Activated CD8-positive, alpha-beta memory T cell treated with anti-CD3 and anti-CD28 coated beads for 36 hours (primary cell): ENCODE data around the gene RNF103. TPM values are rescaled to one million over a fixed set of nuclear protein-coding genes. Genes with fewer than 3 reads are reported as not detected.
"Not testable (repeated sequence)": the region's sequence is repeated elsewhere in the genome, so short reads cannot be mapped to it uniquely, and the experiment has no call there.

Source experiments
- CTCF ChIA-PET: fragments of 350-600 bp; sonication (Branson Sonifier 250); formaldehyde crosslinking; loops from one replicate; lab custom pipeline; 2021; ENCODE audit warnings: antibody characterized with exemption; lab: Charles Lee
- POLR2A ChIA-PET: fragments of 350-600 bp; sonication (Branson Sonifier 250); formaldehyde crosslinking; loops from one replicate; lab custom pipeline; 2021; ENCODE audit warnings: antibody characterized with exemption; lab: Charles Lee
- total RNA-seq, 2 experiments: library from RNA; stranded (reverse); gene quantifications; one replicate each; pipeline ENCODE4 v1.2.3, GENCODE V29; 2021

Gene RNF103
- total RNA-seq, 2 experiments from 2014 or later, result 11.6 to 11.8 TPM

DNA sequence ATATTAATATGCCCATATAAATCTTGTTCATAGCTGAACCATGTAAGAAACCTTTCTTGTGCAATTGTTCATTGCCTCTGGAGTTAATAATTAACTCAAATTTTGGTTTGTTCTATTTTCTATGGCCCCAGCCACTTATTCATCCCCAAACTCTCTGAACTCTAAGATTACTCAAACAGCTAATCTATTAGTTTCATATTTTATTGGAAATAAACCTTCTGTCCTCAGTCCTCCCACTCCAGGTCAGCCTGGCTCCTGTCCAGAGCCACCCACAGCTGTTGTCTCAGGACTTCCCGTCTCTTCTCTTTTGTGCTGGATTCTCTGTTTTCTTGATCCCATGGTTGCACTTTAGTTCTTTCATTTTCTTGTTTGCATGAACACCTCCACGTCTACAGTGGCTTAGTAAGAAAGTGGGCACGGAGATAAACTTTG lies 4.4 kb upstream of the RNF103 start:
- CTCF ChIA-PET, result no interaction called here

GRCh38 chr2:86627550-86627949 lies 3.9 kb upstream of the RNF103 start:
- POLR2A ChIA-PET, result no interaction called here

More for the DNA sequence above, 4.4 kb upstream of the RNF103 start:
- POLR2A ChIA-PET, result no interaction called here

DNA sequence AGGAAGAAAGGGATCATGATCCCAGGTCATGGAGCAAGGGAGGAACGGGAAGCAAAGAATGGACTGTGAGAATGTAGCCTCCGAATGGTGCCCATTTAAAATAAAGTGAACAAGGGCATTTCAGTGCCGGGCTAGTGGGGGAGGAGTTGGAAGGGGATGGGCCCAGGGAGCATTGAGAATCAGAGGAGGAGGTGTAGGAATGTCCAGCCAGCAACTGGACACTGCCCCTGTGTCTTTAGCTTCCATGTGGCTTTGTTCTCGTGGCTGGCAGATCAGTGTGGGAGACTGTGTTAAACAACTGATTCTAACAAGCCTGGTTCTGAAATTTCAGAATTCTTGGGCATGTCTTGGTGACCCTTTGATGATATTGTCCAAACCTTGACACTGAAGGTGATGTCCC lies 1.4 kb upstream of the RNF103 start:
- CTCF ChIA-PET, result no interaction called here
- POLR2A ChIA-PET, result no interaction called here

More at GRCh38 chr2:86627550-86627949, 3.9 kb upstream of the RNF103 start:
- CTCF ChIA-PET, result no interaction called here

DNA sequence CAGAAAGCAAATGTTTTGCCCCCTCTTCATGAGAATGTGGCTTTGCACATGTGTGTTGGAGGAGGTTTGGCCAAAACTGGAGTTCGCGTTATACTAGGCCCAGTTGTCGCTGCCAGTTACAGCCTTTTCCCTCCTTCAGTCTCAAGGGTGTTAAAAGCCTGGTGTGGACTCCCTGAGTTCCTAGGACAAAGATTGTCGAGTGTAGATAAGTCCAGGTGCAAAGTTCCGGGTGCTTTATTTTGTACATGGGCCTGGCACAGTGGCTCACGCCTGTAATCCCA lies 542 bp upstream of the RNF103 start:
- ChIA-PET POLR2A (no interaction called here), CTCF (no interaction called here)

GRCh38 chr2:86623043-86623493 lies 597 bp downstream of the RNF103 start:
- CTCF ChIA-PET, result interaction anchor here (0.7 to 1.0 kb wide), 2 partner anchors 14 to 181 kb away, joined by 3 read pairs; no protein-coding TSS in a partner anchor
- POLR2A ChIA-PET, result interaction anchor here (1.0 to 1.6 kb wide), 6 partner anchors 39 to 203 kb away, joined by 3 to 8 read pairs (median 6); partner anchors contain the start of gene KDM3A

GRCh38 chr2:86622519-86623042 lies 1.1 kb downstream of the RNF103 start:
- POLR2A ChIA-PET, result interaction anchor here (1.0 to 1.6 kb wide), 6 partner anchors 38 to 203 kb away, joined by 3 to 8 read pairs (median 6); partner anchors contain the start of gene KDM3A
- CTCF ChIA-PET, result interaction anchor here (0.7 to 1.0 kb wide), 2 partner anchors 14 to 180 kb away, joined by 3 read pairs; no protein-coding TSS in a partner anchor

- ChIA-PET POLR2A (no interaction called here), CTCF (no interaction called here)
Measured at GRCh38 chr2:86621280-86621943, 2.3 kb downstream of the RNF103 start.

GRCh38 chr2:86617738-86618137 lies 5.9 kb downstream of the RNF103 start:
- ChIA-PET CTCF (no interaction called here), POLR2A (no interaction called here)

DNA sequence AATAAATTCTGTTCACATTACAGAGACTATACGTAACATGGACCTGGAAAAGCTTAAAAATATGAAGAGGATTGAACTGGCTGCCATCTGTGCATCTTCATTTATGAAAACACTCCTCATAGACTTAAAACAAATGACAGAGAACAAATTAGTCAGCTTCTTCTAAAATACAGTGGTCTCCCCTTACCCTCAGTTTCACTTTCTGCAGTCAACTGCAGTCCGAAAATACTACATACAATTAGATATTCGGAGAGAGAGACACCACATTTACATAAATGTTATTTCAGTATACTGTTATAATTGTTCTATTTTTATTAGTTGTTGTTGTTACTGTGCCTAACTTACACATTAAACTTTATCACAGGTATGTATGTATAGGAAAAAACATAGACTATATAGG lies 6.5 kb downstream of the RNF103 start:
- ChIA-PET CTCF (no interaction called here), POLR2A (no interaction called here)

- POLR2A ChIA-PET, result no interaction called here
- CTCF ChIA-PET, result no interaction called here
Measured at GRCh38 chr2:86616502-86616901, 7.2 kb downstream of the RNF103 start.

DNA sequence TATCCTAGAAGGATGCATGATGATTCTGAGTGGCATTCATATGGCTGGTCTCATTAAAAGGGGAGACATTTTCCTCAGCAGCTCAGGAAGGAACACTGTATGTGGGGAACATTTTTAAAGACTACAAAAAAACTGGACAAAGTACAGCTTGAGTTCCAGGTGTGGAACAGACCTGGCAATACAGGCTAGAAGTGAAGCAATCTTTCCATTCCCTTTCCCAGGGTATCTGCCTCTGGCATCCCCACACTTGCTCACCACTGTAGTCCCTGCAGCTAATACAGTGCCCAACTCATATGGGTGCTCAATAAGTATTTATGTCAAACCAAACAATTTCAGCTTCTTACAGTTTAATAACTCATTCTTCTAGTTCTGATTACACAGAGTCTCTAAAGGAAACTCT lies 8.1 kb downstream of the RNF103 start:
- POLR2A ChIA-PET, result no interaction called here
- CTCF ChIA-PET, result interaction anchor here (1.5 kb wide), 1 partner anchor 10 kb away, joined by 4 read pairs; no protein-coding TSS in a partner anchor

DNA sequence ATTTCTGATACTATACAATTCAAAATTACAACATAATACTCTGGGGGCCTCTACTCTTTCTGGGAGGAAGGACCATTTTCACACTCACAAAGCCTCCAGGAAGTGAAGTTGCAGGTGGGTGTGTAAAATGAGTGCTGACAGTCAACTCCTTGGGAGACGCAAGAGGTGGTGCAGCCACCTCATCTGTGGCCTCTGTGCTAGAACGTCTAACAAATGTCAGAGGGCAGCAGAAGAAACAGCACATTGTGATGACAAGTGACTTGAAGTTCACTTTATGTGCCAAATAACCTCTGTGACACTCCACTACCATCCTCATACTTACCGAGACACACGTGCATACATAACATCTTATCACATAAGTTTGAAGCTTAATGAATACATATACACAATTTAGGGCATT lies 10.2 kb downstream of the RNF103 start:
- ChIA-PET CTCF (no interaction called here), POLR2A (no interaction called here)

- ChIA-PET POLR2A (no interaction called here), CTCF (no interaction called here)
Measured at GRCh38 chr2:86610871-86611270, 12.8 kb downstream of the RNF103 start.

DNA sequence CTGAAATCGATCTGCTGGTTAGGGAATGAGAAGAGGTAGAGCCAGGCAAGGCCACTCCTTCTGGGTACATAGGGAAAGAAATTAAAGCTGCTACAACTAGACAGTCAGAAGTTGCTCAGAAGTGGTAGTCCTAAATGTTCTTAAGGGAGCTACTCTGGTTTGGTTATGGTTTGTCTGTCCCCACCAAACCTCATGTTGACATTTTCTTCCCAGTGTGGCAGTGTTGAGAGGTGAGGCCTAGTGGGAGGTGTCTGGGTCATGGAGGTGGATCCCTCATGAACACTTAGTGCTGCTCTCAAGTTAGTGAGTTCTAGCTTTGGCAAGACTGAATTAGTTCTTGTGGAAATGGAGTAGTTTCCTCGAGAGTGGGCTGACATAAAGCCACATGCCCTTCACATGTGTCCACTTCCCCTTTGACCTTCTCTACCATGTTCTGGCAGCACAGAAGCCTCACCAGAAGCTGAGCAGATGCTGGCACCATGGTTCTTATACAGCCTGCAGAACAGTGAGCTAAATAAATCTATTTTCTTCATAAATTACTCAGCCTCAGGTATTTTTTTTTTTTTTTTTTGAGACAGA lies 14.7 kb downstream of the RNF103 start:
- ChIA-PET POLR2A (interaction anchor here (0.7 kb wide), 1 partner anchor 56 kb away, joined by 7 read pairs; no protein-coding TSS in a partner anchor), CTCF (interaction anchor here (0.6 to 0.8 kb wide), 2 partner anchors 14 to 135 kb away, joined by 3 read pairs; no protein-coding TSS in a partner anchor)

DNA sequence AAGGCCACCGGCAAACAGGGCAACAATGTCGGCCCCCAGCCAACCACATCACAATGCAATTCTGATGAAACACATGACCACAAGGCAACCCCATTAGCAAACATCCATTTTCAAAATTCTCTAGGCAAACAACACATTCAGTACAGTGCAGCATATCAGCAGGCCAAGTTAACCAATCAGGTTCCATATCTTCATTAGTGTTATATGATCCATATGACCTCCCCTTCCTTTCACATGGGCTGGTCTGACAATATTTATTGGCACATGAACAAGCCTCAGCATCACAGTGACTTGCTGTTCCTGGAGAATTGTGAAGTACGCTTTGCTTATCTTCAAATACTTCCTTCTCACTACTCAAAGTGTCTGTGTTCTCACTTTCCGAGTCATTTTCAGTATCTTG lies 19.8 kb downstream of the RNF103 start:
- CTCF ChIA-PET, result no interaction called here
- POLR2A ChIA-PET, result no interaction called here

DNA sequence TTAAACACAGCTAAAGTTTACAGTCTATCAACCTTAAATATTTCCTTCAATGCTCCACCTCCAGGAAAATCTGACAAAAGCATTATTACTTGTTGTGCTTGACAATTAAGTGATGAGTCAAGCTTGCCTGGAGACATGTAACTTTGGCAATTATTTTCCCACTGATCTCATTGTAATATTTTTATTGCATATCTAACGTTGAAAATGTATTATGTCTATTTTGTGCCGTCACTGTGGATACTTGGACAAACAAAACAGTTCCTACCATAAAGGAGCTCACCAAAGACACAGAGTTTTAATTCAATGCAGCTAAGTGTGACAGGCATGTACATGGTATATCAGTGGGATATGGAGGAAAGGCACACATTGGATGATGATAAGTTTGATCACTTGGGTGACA lies 24.7 kb downstream of the RNF103 start:
- ChIA-PET POLR2A (no interaction called here), CTCF (no interaction called here)

DNA sequence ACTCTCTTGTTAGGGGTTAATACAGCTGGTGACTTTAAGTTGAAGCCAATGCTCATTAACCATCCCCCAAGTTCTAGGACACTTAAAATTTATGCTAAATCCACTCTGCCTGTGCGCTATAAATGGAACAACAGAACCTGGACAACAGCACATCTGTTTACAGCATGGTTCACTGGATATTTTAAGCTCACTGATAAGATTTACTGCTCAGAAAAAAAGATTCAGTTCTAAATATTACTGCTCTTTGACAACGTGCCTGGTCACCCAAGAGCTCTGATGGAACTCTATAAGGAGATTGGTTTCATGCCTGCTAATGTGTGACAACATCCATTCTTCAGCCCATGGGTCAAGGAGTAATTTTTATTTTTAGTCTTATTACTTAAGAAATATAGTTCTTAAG lies 27.5 kb downstream of the RNF103 start:
- ChIA-PET POLR2A (no interaction called here), CTCF (no interaction called here)

DNA sequence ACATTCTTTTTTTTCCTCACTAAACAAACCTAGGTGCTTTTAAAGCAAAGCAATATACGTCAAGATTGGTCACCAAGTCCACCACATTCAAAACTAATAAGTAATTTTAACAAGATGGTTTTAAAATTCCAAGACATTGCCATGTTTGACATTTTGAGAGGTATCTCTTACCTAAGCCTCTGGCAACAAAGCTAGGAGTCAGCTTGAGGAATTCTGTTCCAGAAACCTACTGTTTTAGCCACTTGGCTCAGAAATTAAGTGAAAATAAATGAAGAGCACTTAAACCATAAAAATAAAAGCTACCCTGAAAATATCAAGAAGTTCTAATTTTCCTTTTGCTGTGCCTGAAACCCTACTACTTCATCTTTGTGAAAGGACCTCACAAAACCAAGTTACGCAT lies 30.4 kb downstream of the RNF103 start:
- ChIA-PET POLR2A (no interaction called here), CTCF (no interaction called here)

DNA sequence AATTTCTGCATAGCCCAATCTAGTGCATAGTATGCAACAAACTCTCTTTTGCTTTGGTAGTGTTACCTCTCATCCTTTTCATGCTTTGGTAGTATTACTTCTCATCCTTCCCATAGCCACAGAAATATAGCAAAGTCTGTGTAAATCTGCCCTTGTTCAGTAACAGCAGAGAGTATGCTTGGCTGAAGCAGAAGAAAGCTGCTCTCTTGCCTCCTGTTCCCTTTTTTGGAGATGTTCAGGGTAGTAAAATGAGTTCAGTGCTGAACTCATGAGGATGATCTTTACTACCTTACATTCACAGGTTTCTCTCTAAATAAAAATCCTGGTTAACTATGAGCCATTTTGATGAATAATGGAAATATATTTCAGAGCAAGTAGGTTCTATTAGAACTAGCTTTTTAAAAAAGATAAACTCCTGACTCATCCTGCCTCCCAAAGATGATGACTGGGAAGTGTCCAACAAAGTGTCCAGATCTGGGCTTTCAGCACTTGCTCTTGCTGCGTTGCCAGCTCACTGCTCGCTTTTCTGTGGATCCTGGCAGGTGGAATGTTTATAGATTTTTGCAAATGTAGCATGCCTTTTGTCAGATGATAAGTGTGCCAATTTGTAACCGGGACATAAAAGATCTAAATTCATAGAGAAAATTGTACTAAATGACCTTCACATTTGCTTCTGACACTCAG lies 31.0 kb downstream of the RNF103 start:
- CTCF ChIA-PET, result no interaction called here
- POLR2A ChIA-PET, result no interaction called here

DNA sequence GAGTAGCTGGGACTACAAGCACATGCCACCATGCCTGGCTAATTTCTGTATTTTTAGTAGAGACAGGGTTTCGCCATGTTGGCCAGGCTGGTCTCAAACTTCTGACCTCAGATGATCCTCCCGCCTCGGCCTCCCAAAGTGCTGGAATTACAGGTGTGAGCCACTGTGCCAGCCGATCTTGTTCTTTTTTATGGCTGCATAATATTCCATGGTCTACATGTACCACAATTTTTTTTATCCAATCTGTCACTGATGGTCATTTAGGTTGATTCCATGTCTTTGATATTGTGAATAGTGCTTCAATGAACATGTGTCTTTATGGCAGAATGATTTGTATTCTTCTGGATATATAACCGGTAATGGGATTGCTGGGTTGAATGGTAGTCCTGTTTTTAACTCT lies 34.0 kb downstream of the RNF103 start:
- CTCF ChIA-PET, POLR2A ChIA-PET: not testable (repeated sequence)
